ENCODE results near the gene PPID.
A peak's percentile ranks its signal among the peaks of the same experiment; 100 is the strongest.
"Not testable (repeated sequence)": the region's sequence is repeated elsewhere in the genome, so short reads cannot be mapped to it uniquely, and the experiment has no call there.

The PPID gene

GRCh38 chr4:158669310-158669709, 53.9 kb downstream of the PPID start:
- FAIRE-seq (no peak), DNase-seq (ENCODE audit: low spot score) (no peak)

GRCh38 chr4:158667651-158668198, 55.5 kb downstream of the PPID start:
- FAIRE-seq: no peak

GRCh38 chr4:158666892-158667291, 56.3 kb downstream of the PPID start:
- DNase-seq (ENCODE audit: low spot score): no peak
- FAIRE-seq: no peak

More at GRCh38 chr4:158667651-158668198, 55.5 kb downstream of the PPID start:
- peak; percentile 23 for DNase-seq (ENCODE audit: low spot score)

GRCh38 chr4:158664806-158665205, 58.4 kb downstream of the PPID start:
- no peak for FAIRE-seq

GRCh38 chr4:158663707-158664625, 59.2 kb downstream of the PPID start:
- FAIRE-seq; DNase-seq (ENCODE audit: low spot score): not testable (repeated sequence)

More at GRCh38 chr4:158664806-158665205, 58.4 kb downstream of the PPID start:
- no peak for DNase-seq (ENCODE audit: low spot score)

GRCh38 chr4:158663255-158663654, 59.9 kb downstream of the PPID start:
- DNase-seq (ENCODE audit: low spot score); FAIRE-seq: not testable (repeated sequence)
